ENCODE results near the gene TH. TPM values are rescaled to one million over a fixed set of nuclear protein-coding genes. Genes with fewer than 3 reads are reported as not detected.

The TH gene
- total RNA-seq, 1 experiment from 2014 or later: not detected

GRCh38 chr11:2118677-2119076 is 52.9 kb downstream of the TH start:
- H3K9me3 ChIP-seq (ENCODE audit: control insufficient read depth, insufficient read depth, low read depth, low read length): peaks cover 5% of the 10 kb centered on the region; the same call in 1 of the 2 replicates
- intact Hi-C loops (cut with micrococcal nuclease; ENCODE audit: unreplicated experiment): no loop called here
- H3K4me3 ChIP-seq (ENCODE audit: low read depth in 2 of 2, low read length in 2 of 2): no peak overlapping the region
- in situ Hi-C loops (cut with HindIII; ENCODE audit: low pct_unique_long_range_greater_than_20kb, low sequenced_read_pairs): no loop called here
- H3K36me3 ChIP-seq (ENCODE audit: control insufficient read depth, insufficient read depth, low read length): no peaks in the 10 kb centered on the region
- TF ChIP-seq TCF7L2 (IDR thresholded peaks at IDR 0.05; ENCODE audit: low read depth, low read length) (no peak), SIN3A (IDR thresholded peaks at IDR 0.05; ENCODE audit: borderline replicate concordance, insufficient read depth, low read depth, low read length) (no peak), POLR2AphosphoS5 (IDR thresholded peaks at IDR 0.05; ENCODE audit: low read depth, low read length) (no peak)
- H3K27ac ChIP-seq (ENCODE audit: low read length): no peak overlapping the region
- ATAC-seq: no peak
- H3K27me3 ChIP-seq (ENCODE audit: control insufficient read depth, insufficient read depth, low read length): peaks cover 2% of the 10 kb centered on the region; the same call in 1 of the 2 replicates
- no peaks in the 10 kb centered on the region for H3K4me1 ChIP-seq (ENCODE audit: control insufficient read depth, insufficient read depth, low read length)
- no peak for DNase-seq (ENCODE audit: low read depth, low spot score)
- POLR2A ChIA-PET: no interaction called here
- CTCF ChIA-PET: no interaction called here
- BruUV-seq (replicated peaks): no TSS peak

GRCh38 chr11:2116680-2117079 is 54.9 kb downstream of the TH start:
- H3K4me1 ChIP-seq (ENCODE audit: control insufficient read depth, insufficient read depth, low read length): no peaks in the 10 kb centered on the region
- H3K36me3 ChIP-seq (ENCODE audit: control insufficient read depth, insufficient read depth, low read length): no peaks in the 10 kb centered on the region
- H3K4me3 ChIP-seq (ENCODE audit: low read depth in 2 of 2, low read length in 2 of 2): no peak overlapping the region
- ChIA-PET CTCF (interaction anchor here (0.6 kb wide), 1 partner anchor 331 kb away, joined by 8 read pairs; no protein-coding TSS in a partner anchor), POLR2A (no interaction called here)
- peaks cover 5% of the 10 kb centered on the region; the same call in 1 of the 2 replicates for H3K9me3 ChIP-seq (ENCODE audit: control insufficient read depth, insufficient read depth, low read depth, low read length)
- ATAC-seq (no peak), DNase-seq (ENCODE audit: low read depth, low spot score) (no peak)
- intact Hi-C loops (cut with micrococcal nuclease; ENCODE audit: unreplicated experiment): no loop called here
- in situ Hi-C loops (cut with HindIII; ENCODE audit: low pct_unique_long_range_greater_than_20kb, low sequenced_read_pairs): no loop called here
- peaks cover 2% of the 10 kb centered on the region; the same call in 1 of the 2 replicates for H3K27me3 ChIP-seq (ENCODE audit: control insufficient read depth, insufficient read depth, low read length)
- TF ChIP-seq SIN3A (IDR thresholded peaks at IDR 0.05; ENCODE audit: borderline replicate concordance, insufficient read depth, low read depth, low read length) (no peak), TCF7L2 (IDR thresholded peaks at IDR 0.05; ENCODE audit: low read depth, low read length) (no peak), POLR2AphosphoS5 (IDR thresholded peaks at IDR 0.05; ENCODE audit: low read depth, low read length) (no peak), CTCF (IDR thresholded peaks at IDR 0.05) (no peak)
- TF ChIP-seq, protein P1, sequence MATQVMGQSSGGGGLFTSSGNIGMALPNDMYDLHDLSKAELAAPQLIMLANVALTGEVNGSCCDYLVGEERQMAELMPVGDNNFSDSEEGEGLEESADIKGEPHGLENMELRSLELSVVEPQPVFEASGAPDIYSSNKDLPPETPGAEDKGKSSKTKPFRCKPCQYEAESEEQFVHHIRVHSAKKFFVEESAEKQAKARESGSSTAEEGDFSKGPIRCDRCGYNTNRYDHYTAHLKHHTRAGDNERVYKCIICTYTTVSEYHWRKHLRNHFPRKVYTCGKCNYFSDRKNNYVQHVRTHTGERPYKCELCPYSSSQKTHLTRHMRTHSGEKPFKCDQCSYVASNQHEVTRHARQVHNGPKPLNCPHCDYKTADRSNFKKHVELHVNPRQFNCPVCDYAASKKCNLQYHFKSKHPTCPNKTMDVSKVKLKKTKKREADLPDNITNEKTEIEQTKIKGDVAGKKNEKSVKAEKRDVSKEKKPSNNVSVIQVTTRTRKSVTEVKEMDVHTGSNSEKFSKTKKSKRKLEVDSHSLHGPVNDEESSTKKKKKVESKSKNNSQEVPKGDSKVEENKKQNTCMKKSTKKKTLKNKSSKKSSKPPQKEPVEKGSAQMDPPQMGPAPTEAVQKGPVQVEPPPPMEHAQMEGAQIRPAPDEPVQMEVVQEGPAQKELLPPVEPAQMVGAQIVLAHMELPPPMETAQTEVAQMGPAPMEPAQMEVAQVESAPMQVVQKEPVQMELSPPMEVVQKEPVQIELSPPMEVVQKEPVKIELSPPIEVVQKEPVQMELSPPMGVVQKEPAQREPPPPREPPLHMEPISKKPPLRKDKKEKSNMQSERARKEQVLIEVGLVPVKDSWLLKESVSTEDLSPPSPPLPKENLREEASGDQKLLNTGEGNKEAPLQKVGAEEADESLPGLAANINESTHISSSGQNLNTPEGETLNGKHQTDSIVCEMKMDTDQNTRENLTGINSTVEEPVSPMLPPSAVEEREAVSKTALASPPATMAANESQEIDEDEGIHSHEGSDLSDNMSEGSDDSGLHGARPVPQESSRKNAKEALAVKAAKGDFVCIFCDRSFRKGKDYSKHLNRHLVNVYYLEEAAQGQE (IDR thresholded peaks at IDR 0.05; ENCODE audit: insufficient read depth in 1 of 2, low read depth in 2 of 2, low read length in 1 of 2): no peak
- H3K27ac ChIP-seq (ENCODE audit: low read length): no peak overlapping the region
- BruUV-seq (replicated peaks): no TSS peak

DNA sequence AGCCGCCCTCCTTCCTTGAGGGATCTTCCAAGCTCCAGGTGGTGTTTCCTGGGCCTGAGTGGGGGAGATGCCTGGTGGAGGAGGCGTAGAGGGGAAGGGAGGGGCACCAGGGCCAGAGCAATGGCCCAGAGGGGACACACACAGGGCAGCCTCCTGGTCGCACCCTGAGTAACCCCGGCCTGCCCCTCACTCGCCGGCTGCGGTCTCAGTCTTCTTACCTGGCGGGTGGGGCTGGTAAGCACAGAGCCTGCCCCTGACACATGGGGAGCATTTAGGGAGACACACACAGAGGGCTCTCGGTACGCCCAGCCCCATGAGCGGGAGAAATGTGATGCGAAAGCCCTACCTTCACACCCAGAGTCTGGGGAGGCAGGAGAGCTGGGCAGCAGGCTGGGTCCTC is 56.3 kb downstream of the TH start:
- TF ChIP-seq POLR2AphosphoS5 (IDR thresholded peaks at IDR 0.05; ENCODE audit: low read depth, low read length): no peak
- TF ChIP-seq CTCF (IDR thresholded peaks at IDR 0.05): no peak
- TF ChIP-seq, protein P1 (IDR thresholded peaks at IDR 0.05; ENCODE audit: insufficient read depth in 1 of 2, low read depth in 2 of 2, low read length in 1 of 2): no peak
- no peak for TF ChIP-seq SIN3A (IDR thresholded peaks at IDR 0.05; ENCODE audit: borderline replicate concordance, insufficient read depth, low read depth, low read length)
- no peak for TF ChIP-seq TCF7L2 (IDR thresholded peaks at IDR 0.05; ENCODE audit: low read depth, low read length)
- no peak for ATAC-seq
- intact Hi-C loops (cut with micrococcal nuclease; ENCODE audit: unreplicated experiment) (no loop called here), in situ Hi-C loops (cut with HindIII; ENCODE audit: low pct_unique_long_range_greater_than_20kb, low sequenced_read_pairs) (no loop called here)
- CTCF ChIA-PET: no interaction called here
- BruUV-seq (replicated peaks): no TSS peak
- no peaks in the 10 kb centered on the region for H3K36me3 ChIP-seq (ENCODE audit: control insufficient read depth, insufficient read depth, low read length)
- POLR2A ChIA-PET: no interaction called here
- no peak overlapping the region for H3K4me3 ChIP-seq (ENCODE audit: low read depth in 2 of 2, low read length in 2 of 2)
- H3K27me3 ChIP-seq (ENCODE audit: control insufficient read depth, insufficient read depth, low read length): peaks cover 2% of the 10 kb centered on the region; the same call in 1 of the 2 replicates
- no peak for DNase-seq (ENCODE audit: low read depth, low spot score)
- H3K9me3 ChIP-seq (ENCODE audit: control insufficient read depth, insufficient read depth, low read depth, low read length): peaks cover 5% of the 10 kb centered on the region; the same call in 1 of the 2 replicates
- no peak overlapping the region for H3K27ac ChIP-seq (ENCODE audit: low read length)
- H3K4me1 ChIP-seq (ENCODE audit: control insufficient read depth, insufficient read depth, low read length): no peaks in the 10 kb centered on the region

Measured in Panc1 (cell line).